ENCODE measurements around the gene RAB3C. TPM values are rescaled to one million over a fixed set of nuclear protein-coding genes. Genes with fewer than 3 reads are reported as not detected.

Gene RAB3C
- total RNA-seq, 1 experiment from 2014 or later: not detected

GRCh38 chr5:58849921-58850667 lies 267.2 kb downstream of the RAB3C start:
- TF ChIP-seq CTCF (IDR thresholded peaks at IDR 0.05; ENCODE audit: unreplicated experiment): peak; percentile 76
- Mint-ChIP-seq H3K4me3 (ENCODE audit: unreplicated experiment) (no peak overlapping the region), H3K36me3 (ENCODE audit: insufficient read depth, unreplicated experiment) (no peaks in the 10 kb centered on the region), H3K27ac (ENCODE audit: low read depth, unreplicated experiment) (no peak overlapping the region), H3K9me3 (ENCODE audit: unreplicated experiment) (no peaks in the 10 kb centered on the region), H3K4me1 (ENCODE audit: insufficient read depth, unreplicated experiment) (no peaks in the 10 kb centered on the region), H3K27me3 (ENCODE audit: insufficient read depth, unreplicated experiment) (peaks cover 86% of the 10 kb centered on the region)
- intact Hi-C loops (cut with micrococcal nuclease): loop anchor here (1.0 to 5.0 kb wide), 2 partner anchors 352 to 373 kb away; no protein-coding TSS in a partner anchor
- ChIA-PET CTCF (interaction anchor here (0.6 to 9.9 kb wide), 47 partner anchors 9 to 1949 kb away, joined by 3 to 211 read pairs (median 4); no protein-coding TSS in a partner anchor), POLR2A (interaction anchor here (0.5 kb wide), 1 partner anchor 350 kb away, joined by 3 read pairs; no protein-coding TSS in a partner anchor)
- peak; percentile 48 for DNase-seq (ENCODE audit: unreplicated experiment)
- BruUV-seq (replicated peaks): no TSS peak

DNA sequence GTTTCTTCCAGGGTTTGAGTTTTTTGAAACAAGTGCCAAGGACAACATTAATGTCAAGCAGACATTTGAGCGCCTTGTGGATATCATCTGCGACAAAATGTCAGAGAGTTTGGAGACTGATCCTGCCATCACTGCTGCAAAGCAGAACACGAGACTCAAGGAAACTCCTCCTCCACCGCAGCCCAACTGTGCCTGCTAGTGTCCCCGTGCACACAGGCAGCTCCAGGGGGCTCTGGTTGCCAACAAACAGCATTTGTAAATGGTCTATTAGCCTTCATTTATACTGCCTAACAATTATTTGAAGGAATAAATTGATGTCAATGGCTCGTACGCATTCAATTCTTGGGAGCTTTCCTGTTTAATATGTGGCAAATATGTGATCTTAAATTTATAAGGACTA lies 268.3 kb downstream of the RAB3C start:
- ChIA-PET CTCF (interaction anchor here (0.7 to 9.9 kb wide), 7 partner anchors 9 to 963 kb away, joined by 3 to 211 read pairs (median 3); no protein-coding TSS in a partner anchor), POLR2A (no interaction called here)

DNA sequence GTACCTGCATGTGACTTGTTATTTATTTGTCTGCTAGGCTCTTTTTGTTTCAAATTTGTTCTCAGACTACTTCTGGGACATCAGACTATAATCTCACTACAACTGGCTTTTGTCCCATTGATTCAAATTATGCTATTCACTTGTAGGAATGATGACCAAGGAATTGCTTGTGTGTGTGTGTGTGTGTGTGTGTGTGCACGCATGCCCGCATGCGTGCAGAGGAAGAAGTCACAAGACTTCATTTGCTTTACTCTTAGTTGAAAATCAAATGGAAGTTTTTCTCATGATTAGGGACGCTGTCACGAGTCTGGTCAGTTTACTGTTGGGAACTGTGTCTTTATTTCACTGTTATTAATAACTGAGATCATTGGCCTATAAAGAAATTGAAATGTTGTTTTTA lies 268.7 kb downstream of the RAB3C start:
- ChIA-PET CTCF (interaction anchor here (0.6 to 9.9 kb wide), 8 partner anchors 8 to 963 kb away, joined by 3 to 211 read pairs (median 4); no protein-coding TSS in a partner anchor), POLR2A (no interaction called here)
- peaks cover 95% of the 10 kb centered on the region for H3K27me3 Mint-ChIP-seq (ENCODE audit: insufficient read depth, unreplicated experiment)
- no peaks in the 10 kb centered on the region for H3K36me3 Mint-ChIP-seq (ENCODE audit: insufficient read depth, unreplicated experiment)
- intact Hi-C loops (cut with micrococcal nuclease): loop anchor here (5.0 kb wide), 1 partner anchor 374 kb away; no protein-coding TSS in a partner anchor
- TF ChIP-seq CTCF (IDR thresholded peaks at IDR 0.05; ENCODE audit: unreplicated experiment): no peak
- BruUV-seq (replicated peaks): no TSS peak
- H3K9me3 Mint-ChIP-seq (ENCODE audit: unreplicated experiment): no peaks in the 10 kb centered on the region
- no peaks in the 10 kb centered on the region for H3K4me1 Mint-ChIP-seq (ENCODE audit: insufficient read depth, unreplicated experiment)
- H3K4me3 Mint-ChIP-seq (ENCODE audit: unreplicated experiment): no peak overlapping the region
- no peak overlapping the region for H3K27ac Mint-ChIP-seq (ENCODE audit: low read depth, unreplicated experiment)
- no peak for DNase-seq (ENCODE audit: unreplicated experiment)

More for the DNA sequence above, 268.3 kb downstream of the RAB3C start:
- no peak for TF ChIP-seq CTCF (IDR thresholded peaks at IDR 0.05; ENCODE audit: unreplicated experiment)
- intact Hi-C loops (cut with micrococcal nuclease): loop anchor here (5.0 kb wide), 1 partner anchor 374 kb away; no protein-coding TSS in a partner anchor
- Mint-ChIP-seq H3K4me1 (ENCODE audit: insufficient read depth, unreplicated experiment) (no peaks in the 10 kb centered on the region), H3K4me3 (ENCODE audit: unreplicated experiment) (no peak overlapping the region), H3K27me3 (ENCODE audit: insufficient read depth, unreplicated experiment) (peaks cover 95% of the 10 kb centered on the region), H3K27ac (ENCODE audit: low read depth, unreplicated experiment) (no peak overlapping the region), H3K9me3 (ENCODE audit: unreplicated experiment) (no peaks in the 10 kb centered on the region), H3K36me3 (ENCODE audit: insufficient read depth, unreplicated experiment) (no peaks in the 10 kb centered on the region)
- no peak for DNase-seq (ENCODE audit: unreplicated experiment)
- no TSS peak for BruUV-seq (replicated peaks)

GRCh38 chr5:58852566-58852965 lies 269.7 kb downstream of the RAB3C start:
- Mint-ChIP-seq H3K4me3 (ENCODE audit: unreplicated experiment) (no peak overlapping the region), H3K27ac (ENCODE audit: low read depth, unreplicated experiment) (no peak overlapping the region), H3K4me1 (ENCODE audit: insufficient read depth, unreplicated experiment) (no peaks in the 10 kb centered on the region), H3K36me3 (ENCODE audit: insufficient read depth, unreplicated experiment) (no peaks in the 10 kb centered on the region), H3K9me3 (ENCODE audit: unreplicated experiment) (no peaks in the 10 kb centered on the region), H3K27me3 (ENCODE audit: insufficient read depth, unreplicated experiment) (peaks cover 93% of the 10 kb centered on the region)
- BruUV-seq (replicated peaks): no TSS peak
- DNase-seq (ENCODE audit: unreplicated experiment): no peak
- ChIA-PET CTCF (interaction anchor here (0.6 to 9.9 kb wide), 8 partner anchors 10 to 1073 kb away, joined by 3 to 211 read pairs (median 4); no protein-coding TSS in a partner anchor), POLR2A (no interaction called here)
- TF ChIP-seq CTCF (IDR thresholded peaks at IDR 0.05; ENCODE audit: unreplicated experiment): no peak
- intact Hi-C loops (cut with micrococcal nuclease): loop anchor here (5.0 kb wide), 1 partner anchor 375 kb away; no protein-coding TSS in a partner anchor
